Activated CD8-positive, alpha-beta T cell treated with anti-CD3 and anti-CD28 coated beads for 36 hours (primary cell): ENCODE results near the gene CYTH1. TPM values are rescaled to one million over a fixed set of nuclear protein-coding genes. Genes with fewer than 3 reads are reported as not detected.

Source experiments
- ATAC-seq: fragments of 200-7000 bp; cut with Tn5 transposase; one replicate; pipeline ENCODE4 v1.10.0; 2021; ENCODE audit warnings: mild to moderate bottlenecking, moderate library complexity
- CTCF ChIA-PET: fragments of 350-600 bp; sonication (Branson Sonifier 250); formaldehyde crosslinking; loops from one replicate; lab custom pipeline; 2021; ENCODE audit warnings: antibody characterized with exemption; lab: Charles Lee
- POLR2A ChIA-PET: fragments of 350-600 bp; sonication (Branson Sonifier 250); formaldehyde crosslinking; loops from one replicate; lab custom pipeline; 2021; ENCODE audit warnings: antibody characterized with exemption; lab: Charles Lee
- DNase-seq: peaks from one replicate; pipeline ENCODE4 v3.0.0-alpha.2; 2020
- H3K27ac Mint-ChIP-seq: one replicate; pipeline ENCODE4 v1.8.0; 2021; ENCODE audit warnings: mild to moderate bottlenecking, mixed read lengths
- H3K27me3 Mint-ChIP-seq: one replicate; pipeline ENCODE4 v1.8.0; 2021; ENCODE audit warnings: mixed read lengths
- H3K36me3 Mint-ChIP-seq: one replicate; pipeline ENCODE4 v1.8.0; 2021; ENCODE audit warnings: low read depth, mixed read lengths
- H3K4me1 Mint-ChIP-seq: one replicate; pipeline ENCODE4 v1.8.0; 2021; ENCODE audit warnings: low read depth, mixed read lengths
- H3K4me3 Mint-ChIP-seq: one replicate; pipeline ENCODE4 v1.8.0; 2021; ENCODE audit warnings: mild to moderate bottlenecking, moderate library complexity, mixed read lengths
- H3K9me3 Mint-ChIP-seq: one replicate; pipeline ENCODE4 v1.8.0; 2021; ENCODE audit warnings: mixed read lengths
- intact Hi-C: fragments of 100-400 bp; cut with micrococcal nuclease; formaldehyde crosslinking; loops from one replicate; pipeline ENCODE4 v1.10.0; 2022
- total RNA-seq, 2 experiments: library from RNA; stranded (reverse); gene quantifications; one replicate each; pipeline ENCODE4 v1.2.3, GENCODE V29; 2021
- TF ChIP-seq, protein P1 (sequence below): fragments of 200-600 bp; IDR thresholded peaks from one replicate; pipeline ENCODE4 v1.8.0; 2022; ENCODE audit warnings: antibody characterized with exemption, mild to moderate bottlenecking

Gene CYTH1
- total RNA-seq, 2 experiments from 2014 or later = 95.1 to 96.0 TPM

DNA sequence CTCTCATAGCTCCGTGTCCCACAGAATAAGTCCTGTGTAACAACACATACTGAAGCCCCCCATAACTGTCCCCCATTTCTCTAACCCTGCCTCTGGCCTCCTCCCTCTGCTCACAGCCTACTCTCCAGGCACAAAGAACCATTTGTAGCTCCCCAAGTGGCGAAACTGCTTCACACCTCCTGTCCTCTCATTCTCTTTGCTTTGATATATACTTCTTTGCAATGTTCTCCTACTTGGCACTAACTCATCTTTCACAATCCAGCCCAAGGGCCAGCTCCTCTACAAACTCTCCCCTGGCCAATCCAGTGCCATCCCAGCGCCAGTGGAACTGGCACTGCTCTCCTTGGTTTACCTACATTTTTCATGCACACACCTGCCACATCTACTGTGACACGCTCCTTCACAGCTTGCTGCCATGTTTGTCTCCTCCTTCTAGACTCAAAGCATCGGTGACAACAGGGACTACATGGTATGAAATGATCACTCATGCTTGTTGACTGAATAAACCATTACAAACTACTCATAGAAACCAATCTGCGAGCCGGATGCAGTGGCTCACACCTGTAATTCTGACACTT lies 12.8 kb downstream of the CYTH1 start:
- TF ChIP-seq, protein P1, sequence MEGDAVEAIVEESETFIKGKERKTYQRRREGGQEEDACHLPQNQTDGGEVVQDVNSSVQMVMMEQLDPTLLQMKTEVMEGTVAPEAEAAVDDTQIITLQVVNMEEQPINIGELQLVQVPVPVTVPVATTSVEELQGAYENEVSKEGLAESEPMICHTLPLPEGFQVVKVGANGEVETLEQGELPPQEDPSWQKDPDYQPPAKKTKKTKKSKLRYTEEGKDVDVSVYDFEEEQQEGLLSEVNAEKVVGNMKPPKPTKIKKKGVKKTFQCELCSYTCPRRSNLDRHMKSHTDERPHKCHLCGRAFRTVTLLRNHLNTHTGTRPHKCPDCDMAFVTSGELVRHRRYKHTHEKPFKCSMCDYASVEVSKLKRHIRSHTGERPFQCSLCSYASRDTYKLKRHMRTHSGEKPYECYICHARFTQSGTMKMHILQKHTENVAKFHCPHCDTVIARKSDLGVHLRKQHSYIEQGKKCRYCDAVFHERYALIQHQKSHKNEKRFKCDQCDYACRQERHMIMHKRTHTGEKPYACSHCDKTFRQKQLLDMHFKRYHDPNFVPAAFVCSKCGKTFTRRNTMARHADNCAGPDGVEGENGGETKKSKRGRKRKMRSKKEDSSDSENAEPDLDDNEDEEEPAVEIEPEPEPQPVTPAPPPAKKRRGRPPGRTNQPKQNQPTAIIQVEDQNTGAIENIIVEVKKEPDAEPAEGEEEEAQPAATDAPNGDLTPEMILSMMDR = peak; percentile 51
- peaks cover 1% of the 10 kb centered on the region for H3K9me3 Mint-ChIP-seq
- DNase-seq = peak; percentile 58
- intact Hi-C loops = no loop called here
- POLR2A ChIA-PET = interaction anchor here (1.2 to 4.4 kb wide), 7 partner anchors 8 to 49 kb away, joined by 3 to 22 read pairs (median 4); no protein-coding TSS in a partner anchor
- CTCF ChIA-PET = interaction anchor here (0.7 to 2.1 kb wide), 13 partner anchors 8 to 61 kb away, joined by 3 to 10 read pairs (median 4); no protein-coding TSS in a partner anchor
- H3K4me1 Mint-ChIP-seq = peaks cover 41% of the 10 kb centered on the region
- H3K27ac Mint-ChIP-seq = no peak overlapping the region
- peaks cover 21% of the 10 kb centered on the region for H3K36me3 Mint-ChIP-seq
- no peak overlapping the region for H3K4me3 Mint-ChIP-seq
- no peaks in the 10 kb centered on the region for H3K27me3 Mint-ChIP-seq
- ATAC-seq = peak; percentile 37

DNA sequence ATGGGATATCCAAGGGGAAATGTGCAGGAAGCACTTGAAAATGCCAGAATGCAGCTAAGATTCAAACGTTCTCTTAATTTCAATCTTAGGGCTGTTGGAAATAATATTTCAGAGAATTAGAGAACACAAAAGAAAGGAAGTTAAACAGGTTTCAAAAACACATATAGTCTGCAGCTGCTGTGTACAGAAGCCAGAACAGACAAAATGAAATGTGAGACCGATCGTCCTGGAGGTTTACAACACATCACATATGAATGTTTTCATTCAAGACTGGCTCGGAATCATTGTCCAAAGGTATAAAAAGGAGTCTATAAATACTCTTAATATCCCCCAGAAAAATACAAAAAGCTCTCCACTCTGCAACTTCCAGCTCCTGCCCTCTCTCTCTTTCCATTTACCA lies 14.3 kb downstream of the CYTH1 start:
- CTCF ChIA-PET = interaction anchor here (1.0 to 2.1 kb wide), 5 partner anchors 11 to 60 kb away, joined by 3 to 10 read pairs (median 4); no protein-coding TSS in a partner anchor
- no peak for DNase-seq

DNA sequence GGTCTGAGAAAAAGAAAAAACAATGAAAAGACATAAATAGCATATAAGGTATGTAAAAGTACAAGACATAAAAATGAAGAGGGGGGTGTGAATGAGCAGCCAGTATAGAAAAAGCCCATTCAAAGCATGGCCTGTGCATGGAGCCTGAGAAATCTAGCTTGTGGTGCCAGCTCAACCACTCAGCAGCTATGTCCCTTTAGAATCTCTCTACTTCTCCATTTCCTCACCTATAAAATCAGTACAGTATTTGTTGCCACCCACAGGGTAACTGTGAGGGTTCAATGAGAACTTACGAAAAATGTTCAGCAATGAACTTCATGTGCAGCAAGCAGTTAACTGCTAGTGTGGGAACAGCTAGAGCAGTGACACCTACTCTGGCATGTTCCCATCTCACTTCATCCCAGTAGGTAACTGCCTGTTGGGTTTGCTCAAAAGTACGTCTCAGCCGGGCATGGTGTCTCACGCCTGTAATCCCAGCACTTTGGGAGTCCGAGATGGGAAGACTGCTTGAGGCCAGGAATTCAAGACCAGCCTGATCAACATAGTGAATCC lies 15.3 kb downstream of the CYTH1 start:
- Mint-ChIP-seq H3K9me3 (peaks cover 1% of the 10 kb centered on the region), H3K4me1 (peaks cover 41% of the 10 kb centered on the region), H3K4me3 (no peak overlapping the region), H3K36me3 (peaks cover 11% of the 10 kb centered on the region), H3K27me3 (no peaks in the 10 kb centered on the region), H3K27ac (no peak overlapping the region)
- CTCF ChIA-PET = interaction anchor here (1.0 to 1.8 kb wide), 6 partner anchors 9 to 59 kb away, joined by 3 to 10 read pairs (median 4); no protein-coding TSS in a partner anchor
- intact Hi-C loops = no loop called here
- TF ChIP-seq, protein P1 = no peak
- DNase-seq = no peak
- POLR2A ChIA-PET = interaction anchor here (0.8 to 2.2 kb wide), 5 partner anchors 11 to 18 kb away, joined by 4 to 6 read pairs (median 4); no protein-coding TSS in a partner anchor
- ATAC-seq = peak; percentile 19

More for the DNA sequence above, 14.3 kb downstream of the CYTH1 start:
- TF ChIP-seq, protein P1 = no peak
- Mint-ChIP-seq H3K4me1 (peaks cover 41% of the 10 kb centered on the region), H3K36me3 (peaks cover 16% of the 10 kb centered on the region), H3K9me3 (peaks cover 1% of the 10 kb centered on the region), H3K27ac (no peak overlapping the region), H3K4me3 (no peak overlapping the region), H3K27me3 (no peaks in the 10 kb centered on the region)
- POLR2A ChIA-PET = interaction anchor here (0.8 to 4.4 kb wide), 5 partner anchors 8 to 44 kb away, joined by 4 to 22 read pairs (median 4); no protein-coding TSS in a partner anchor
- intact Hi-C loops = no loop called here
- no peak for ATAC-seq

DNA sequence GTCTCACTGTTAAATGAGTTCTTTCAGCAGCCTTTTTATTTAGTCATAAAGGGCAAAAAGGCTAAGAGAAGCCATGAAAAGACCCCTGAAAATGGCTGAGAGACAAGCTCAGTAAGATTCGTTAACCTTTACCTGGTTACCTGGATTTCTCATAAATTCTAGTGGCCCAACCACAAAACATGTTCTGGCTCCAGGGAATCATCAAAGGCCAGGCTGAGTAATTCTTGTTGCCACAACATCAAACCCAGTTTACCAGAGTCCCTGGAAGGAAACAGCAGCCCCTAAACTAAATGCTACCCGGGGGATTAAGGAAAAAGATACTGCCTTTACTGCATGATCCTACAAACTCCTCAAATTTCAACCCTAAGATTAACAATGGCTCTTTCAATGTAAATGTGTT lies 15.8 kb downstream of the CYTH1 start:
- no peak overlapping the region for H3K4me3 Mint-ChIP-seq
- no peaks in the 10 kb centered on the region for H3K27me3 Mint-ChIP-seq
- H3K9me3 Mint-ChIP-seq = no peaks in the 10 kb centered on the region
- POLR2A ChIA-PET = interaction anchor here (0.8 to 2.2 kb wide), 4 partner anchors 13 to 18 kb away, joined by 4 to 6 read pairs (median 4); no protein-coding TSS in a partner anchor
- no peak overlapping the region for H3K27ac Mint-ChIP-seq
- TF ChIP-seq, protein P1 = no peak
- DNase-seq = no peak
- peaks cover 42% of the 10 kb centered on the region for H3K4me1 Mint-ChIP-seq
- ATAC-seq = no peak
- H3K36me3 Mint-ChIP-seq = peaks cover 9% of the 10 kb centered on the region
- intact Hi-C loops = no loop called here
- CTCF ChIA-PET = interaction anchor here (1.2 to 1.8 kb wide), 4 partner anchors 9 to 56 kb away, joined by 3 to 10 read pairs (median 4); no protein-coding TSS in a partner anchor
